GM19397 (cell line): ENCODE results near the gene LARGE1.

Source experiments
- ATAC-seq: cut with Tn5 transposase; IDR thresholded peaks from one replicate; pipeline ENCODE4 v1.9.1; 2021; ENCODE audit warnings: mild to moderate bottlenecking, moderate library complexity; ENCODE audit not compliant: unreplicated experiment

Gene LARGE1

DNA sequence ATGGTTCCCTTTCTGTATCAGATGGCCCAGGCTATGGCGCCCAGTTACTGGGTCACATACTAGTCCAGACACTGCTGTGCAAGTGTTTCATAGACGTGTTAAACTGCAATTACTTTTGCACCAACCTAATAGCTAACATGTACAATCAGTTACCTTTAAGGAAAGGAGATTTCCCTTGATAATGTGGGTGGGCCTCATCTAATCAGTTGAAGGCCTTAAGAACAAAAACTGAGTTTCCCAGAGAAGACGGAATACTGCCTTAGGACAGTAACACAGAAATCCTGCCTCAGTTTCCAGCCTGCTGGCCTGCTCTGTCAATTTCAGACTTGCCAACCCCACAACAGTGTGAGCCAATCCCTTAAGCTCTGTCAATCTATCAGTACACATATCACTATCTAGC lies 632.2 kb downstream of the LARGE1 start:
- ATAC-seq, result no peak

DNA sequence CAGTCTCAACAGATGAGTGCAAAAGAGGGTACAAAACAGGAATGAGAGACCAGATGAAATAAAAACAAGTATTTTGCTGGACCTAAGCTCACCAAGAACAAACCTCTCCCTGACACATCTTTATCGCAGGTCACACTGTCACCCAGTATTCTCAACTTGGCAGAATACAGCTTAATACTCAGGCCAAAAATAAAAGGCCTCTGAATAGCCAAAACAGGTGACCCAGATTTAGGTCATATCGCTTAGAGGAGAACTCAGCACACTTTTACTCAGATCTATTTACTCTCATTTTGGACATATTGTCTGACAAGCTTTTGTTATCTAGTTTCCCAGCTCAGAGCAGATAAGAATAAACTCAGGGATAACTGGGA lies 645.2 kb downstream of the LARGE1 start:
- no peak for ATAC-seq

DNA sequence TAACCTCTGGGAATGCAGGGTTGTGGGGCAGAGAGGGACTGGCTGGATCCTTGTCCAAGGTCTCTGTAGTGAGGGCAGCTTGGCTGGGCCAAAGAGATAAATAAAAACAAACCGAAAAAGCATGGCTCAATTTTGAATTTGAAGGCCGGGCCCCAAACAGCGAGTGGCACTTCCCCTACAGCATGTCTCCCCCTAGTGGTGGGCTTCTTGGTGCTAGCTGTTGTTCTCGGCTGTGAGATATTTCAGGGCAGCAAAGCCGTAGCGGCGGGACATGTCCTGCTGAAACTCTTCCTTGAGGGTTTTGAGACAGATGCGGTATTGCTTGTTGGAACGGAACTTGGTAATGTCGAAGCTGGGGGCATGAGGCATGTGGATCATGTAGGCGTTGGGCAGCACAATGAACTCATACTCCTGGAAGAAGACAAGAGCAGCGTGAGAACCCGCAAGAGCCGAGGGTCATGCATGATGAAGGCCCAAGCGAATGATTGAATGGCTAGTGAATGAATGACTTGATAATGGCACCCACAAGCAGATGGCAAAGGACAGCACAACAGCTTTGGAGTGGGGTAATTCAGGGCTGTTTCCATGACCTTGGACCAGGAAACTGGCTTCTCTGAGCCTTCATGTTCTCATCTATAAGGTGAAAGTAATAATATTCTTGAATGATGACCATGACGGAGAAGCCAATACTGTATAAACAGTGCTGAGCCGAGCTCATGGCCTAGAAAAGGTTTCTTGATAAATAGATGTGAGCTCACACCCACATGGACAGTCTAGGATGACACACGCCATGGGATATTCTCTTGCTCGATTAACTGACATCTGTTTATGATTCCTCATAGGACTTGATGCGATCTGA lies 645.8 kb downstream of the LARGE1 start:
- ATAC-seq, result no peak

DNA sequence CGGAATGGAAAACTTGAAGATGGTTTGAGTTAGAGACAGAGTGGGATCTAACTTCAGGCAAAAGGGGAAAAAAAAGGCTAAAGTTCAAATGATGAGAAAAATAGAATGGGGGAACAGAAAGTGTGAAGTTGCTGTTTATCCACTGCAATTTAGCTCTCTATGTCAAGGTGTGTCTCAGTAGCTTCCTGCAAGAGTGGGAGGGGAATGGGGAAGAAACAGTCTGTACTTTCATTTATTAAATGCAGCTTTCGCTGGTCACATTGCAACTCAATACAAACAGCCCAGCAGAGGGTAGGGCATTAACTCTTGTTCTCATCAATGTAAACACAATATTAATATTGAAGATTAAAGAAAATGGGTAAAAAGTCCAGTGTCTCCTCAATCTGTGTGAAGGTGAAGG lies 647.4 kb downstream of the LARGE1 start:
- no peak for ATAC-seq

DNA sequence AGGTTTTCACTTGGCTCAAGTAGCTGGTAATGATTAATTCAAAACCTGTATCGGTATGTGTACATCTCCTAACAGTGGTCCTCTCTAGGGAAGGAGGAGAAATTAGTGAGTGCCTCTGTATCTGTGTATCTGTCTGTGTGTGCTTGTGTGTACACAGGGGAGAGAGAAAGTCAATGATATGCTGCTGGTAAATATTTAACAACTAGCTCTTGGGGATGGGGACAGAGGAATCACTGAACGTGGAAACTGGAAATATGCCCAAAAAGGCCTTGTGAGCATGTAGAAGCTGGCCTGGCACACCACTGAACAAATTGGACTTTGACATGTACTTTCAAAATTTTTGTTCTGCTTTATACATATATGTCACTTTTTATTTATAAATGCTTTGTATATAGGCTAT lies 648.1 kb downstream of the LARGE1 start:
- peak; percentile 25 for ATAC-seq

DNA sequence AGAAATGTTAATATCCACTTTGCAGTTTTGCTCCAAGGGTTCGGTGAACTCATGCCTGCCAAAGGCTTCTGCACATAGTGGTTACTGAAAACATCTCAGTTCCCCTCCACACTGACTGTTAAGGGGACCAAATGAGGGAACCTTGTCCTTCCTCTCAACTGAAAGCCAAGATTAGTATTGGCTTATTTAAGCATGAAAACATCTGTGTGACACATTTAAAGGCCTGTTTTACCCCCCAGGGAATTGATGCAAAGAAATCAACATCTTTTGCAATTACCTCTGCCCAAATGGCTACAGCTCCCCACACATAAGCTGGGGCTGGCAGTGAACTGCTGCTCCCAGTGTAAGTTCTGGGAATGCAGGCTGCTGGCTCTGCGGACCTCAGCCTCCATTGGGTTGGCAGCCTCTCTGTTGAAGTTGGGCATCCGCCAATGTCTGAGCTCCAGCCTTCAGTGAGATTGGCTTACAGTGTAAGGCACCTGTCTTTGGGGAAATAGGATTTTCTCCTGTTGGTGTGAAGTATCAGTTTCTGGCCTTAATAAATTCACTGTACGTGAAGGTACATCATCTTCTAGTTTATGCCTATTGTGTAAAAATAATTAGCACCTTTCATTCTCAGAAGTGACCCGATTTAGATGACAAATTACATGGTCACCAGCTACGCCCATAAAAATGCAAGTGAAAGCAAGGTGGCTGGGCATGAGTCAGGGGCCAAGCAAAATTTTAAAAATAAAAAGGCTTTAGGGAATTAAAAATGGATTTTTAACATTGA lies 648.7 kb downstream of the LARGE1 start:
- ATAC-seq, result peak; percentile 64

DNA sequence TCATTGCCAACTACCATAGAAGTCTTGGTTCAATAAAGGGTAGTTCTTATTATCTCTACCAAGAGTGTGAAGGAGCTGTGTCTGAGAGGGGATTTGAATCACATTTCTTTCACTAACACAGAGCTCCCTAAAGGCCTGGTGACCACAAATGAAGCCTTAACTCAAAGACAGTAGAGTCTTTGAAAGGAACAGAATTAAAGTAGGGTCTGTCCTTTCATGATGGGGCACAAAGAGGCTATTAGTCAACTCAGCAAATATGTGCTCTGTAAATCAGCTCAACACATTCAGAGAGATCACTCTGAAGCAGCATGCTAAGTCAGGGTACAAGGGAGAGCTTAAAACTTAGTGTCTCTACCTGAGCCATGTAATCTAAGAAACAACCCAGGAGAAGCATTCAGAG lies 649.7 kb downstream of the LARGE1 start:
- no peak for ATAC-seq

DNA sequence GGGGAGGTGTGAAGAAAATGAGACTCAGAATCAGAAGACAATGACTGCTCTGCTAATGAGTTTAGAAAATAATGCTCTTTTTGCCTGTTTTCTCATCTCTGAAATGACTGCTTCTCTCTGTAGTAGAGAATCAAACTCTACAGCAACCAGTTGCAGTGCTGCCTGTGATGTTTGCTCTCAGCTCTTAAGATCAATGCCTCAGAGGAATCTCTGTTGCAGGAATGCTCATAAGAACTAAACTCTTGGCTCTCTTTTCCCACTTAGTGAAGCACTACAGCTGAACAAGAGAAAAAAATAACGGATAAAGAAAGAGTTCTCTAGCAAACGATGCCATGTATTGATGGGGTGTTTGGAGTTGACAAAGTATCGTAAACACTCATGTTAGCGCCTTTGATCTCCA lies 658.6 kb downstream of the LARGE1 start:
- ATAC-seq, result no peak

DNA sequence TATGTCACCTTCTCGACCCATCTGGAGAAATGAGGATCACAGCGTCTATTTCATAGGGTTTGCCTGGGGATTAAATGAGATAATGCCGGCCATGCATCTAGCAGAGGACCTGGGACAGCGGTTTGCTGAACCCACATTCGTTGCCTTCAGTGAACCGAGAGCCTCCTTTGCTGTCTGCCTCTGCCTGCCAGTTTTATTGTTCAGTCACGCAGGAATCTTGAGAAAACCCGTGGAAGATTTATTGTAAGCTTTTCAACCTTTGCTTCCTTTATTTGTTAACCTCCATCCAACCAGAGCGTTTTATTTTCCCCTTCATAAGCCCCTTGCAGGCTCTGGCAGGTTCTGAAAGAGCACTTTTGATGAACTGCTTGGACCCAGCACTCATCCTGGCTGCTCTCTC lies 659.8 kb downstream of the LARGE1 start:
- ATAC-seq, result no peak

DNA sequence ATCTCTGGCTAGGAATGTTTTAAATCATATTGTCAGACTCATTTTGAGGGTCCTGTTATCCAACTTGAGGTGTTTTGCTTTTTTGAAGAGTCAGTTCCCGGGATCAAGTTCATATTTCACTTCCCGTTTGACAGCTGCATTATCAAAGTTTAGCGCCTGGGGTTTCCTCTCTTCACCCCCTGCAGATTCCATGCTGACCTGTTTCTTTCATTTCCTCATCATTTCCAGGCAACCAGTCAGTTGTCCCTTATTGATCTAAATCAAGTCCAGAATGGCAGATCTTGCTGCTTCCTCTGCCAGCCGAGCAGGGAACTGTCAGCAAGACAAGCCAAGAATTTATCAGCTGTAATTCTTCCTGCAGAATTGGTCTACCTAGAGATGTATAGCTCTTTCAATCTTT lies 664.5 kb downstream of the LARGE1 start:
- ATAC-seq, result no peak

DNA sequence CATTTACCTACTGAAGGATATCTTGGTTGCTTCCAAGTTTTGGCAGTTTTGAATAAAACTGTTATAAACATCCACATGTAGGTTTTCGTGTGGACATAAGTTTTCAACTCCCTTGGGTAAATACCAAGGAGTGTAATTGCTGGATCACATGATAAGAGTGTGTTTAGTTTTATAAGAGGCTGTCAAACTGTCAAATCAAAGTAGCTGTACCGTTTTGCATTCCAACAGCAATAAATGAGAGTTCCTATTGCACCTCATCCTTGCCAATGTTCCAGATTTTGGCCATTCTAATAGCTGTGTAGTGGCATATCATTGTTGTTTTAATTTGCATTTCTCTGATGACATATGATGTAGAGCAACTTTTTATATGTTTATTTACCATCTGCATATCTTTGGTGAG lies 671.3 kb downstream of the LARGE1 start:
- ATAC-seq, result no peak

DNA sequence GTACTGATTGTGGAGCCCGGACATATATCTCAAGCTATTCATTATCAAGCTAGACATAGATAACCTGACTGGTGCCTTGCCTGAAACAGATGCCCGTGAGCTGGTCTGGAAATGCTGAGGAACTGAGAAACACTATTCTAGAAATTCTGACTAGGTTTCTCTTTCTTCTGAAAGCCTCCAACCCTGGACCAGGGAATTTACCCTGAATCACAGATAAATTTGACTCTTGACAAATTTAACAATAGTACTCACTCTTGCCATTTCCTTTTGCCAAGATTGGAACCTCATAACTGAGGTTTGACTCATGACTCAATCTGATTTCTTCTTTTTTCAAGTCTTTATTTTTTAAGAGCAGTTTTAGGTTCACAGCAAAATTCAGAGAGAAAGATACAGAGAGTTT lies 672.5 kb downstream of the LARGE1 start:
- ATAC-seq, result no peak

DNA sequence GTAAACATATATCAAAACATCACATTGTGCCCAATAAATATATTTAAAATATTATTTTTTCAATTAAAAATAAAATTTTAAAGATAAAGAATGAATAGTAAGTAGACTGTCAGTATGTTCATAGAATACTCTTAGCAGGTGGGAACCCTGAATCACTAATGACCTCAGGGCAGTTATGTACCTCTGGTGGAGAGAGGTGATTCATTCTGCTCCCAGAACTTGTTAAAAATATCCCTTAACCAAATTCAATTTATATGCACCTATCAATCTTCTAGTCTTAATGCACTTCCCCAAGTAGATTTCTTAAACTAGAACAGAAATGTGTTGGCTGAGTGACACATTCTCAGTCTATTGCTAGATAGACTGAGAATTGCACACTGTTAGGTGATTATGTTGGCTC lies 678.2 kb downstream of the LARGE1 start:
- no peak for ATAC-seq

DNA sequence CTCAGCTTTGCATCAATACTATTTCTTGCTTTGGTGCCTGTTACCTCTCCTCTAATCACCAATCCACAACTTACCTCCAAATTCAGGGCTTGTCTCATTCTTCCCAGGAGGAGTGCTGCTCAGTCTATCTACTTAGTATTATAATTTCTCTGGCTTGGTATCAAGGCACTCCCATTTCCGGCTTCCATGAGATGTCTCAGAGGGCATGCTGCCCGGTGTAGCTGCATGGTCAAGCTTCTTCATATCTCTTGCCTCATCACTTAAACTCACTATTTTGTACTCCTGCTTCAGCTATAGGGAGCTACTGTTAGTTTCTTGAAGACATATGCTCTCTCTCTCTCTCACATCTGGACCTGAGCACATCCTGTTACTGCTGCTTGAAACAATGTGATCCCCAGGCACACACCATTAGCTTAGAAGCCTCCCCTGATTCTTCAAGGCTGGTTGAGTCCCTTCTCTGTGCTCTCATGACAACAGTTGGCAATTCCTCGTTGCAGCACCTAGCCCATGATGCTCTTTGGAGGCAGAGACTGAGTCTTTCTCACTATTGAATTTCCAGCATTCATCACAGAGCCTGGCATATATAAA lies 679.3 kb downstream of the LARGE1 start:
- ATAC-seq, result no peak

DNA sequence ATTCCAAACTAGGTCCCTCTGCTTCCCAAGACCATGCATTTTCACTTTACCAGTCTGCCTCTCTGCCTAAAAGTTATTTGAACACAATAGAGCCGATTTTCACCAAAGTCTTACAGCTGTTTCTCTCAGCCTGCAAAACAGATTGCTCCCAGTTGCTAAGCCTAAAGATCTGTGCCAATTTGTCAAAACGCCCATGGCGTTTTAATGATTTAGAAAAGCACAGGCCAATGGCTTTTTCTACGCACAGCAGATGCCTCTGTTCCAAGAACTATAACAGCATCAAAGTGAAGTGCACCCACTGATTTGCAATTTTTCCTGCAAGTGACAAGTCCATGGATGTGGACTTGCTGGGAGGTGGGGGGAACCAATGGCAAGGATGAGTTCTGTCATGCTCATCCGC lies 688.2 kb downstream of the LARGE1 start:
- ATAC-seq, result no peak

DNA sequence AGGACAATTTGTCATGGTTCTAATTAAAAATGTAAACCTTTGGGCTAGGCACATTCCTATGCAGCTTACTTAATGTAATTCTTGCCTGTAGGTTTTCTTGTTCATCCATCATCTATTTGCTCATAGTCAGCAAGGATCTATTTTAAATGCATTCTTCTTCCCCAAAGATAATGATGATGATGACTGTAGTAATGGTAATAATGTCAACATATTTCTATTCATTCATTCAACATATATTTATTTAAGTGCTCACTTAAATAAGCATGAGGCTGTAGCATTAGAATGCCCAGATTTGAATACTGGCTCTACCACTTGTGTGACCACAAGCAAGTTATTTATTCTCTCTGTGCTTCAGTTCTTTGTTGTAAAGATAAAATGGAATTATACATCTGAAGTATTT lies 692.5 kb downstream of the LARGE1 start:
- no peak for ATAC-seq

DNA sequence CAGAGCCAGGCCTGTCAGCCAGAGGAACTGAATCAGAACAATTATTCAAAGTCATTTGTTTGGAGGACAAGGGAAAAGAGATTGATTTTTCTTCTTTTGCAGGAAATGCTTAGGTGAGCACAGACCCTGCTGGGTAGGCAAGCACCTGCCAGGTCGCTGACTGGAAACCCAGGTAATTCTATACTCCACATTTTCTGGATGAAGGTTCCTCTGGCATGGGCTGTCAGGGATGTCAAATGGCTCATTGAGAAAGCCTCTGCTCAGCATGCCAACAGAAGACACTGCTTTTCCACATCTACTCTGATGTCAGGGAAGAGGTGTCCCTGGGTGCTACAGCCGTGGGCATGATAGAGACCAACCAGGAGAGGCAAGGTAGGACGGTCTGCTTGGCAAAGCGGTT lies 695.4 kb downstream of the LARGE1 start:
- no peak for ATAC-seq
